ENCODE data around the gene PRM1.

The PRM1 gene

GRCh38 chr16:11271610-11272009 lies 9.5 kb downstream of the PRM1 start:
- no peak for DNase-seq

GRCh38 chr16:11270602-11271162 lies 10.4 kb downstream of the PRM1 start:
- DNase-seq = no peak

- no peak for DNase-seq
These were observed 12.2 kb downstream of the PRM1 start, which contains the start of gene TNP2 for GRCh38 chr16:11268921-11269375. TSS of gene TNP2 (minus strand) at chr16:11269325. CDS start at chr16:11269262, 63 bp downstream.

GRCh38 chr16:11265124-11265523 lies 16.0 kb downstream of the PRM1 start:
- no peak for DNase-seq

GRCh38 chr16:11264155-11264832 lies 16.8 kb downstream of the PRM1 start:
- no peak for DNase-seq

GRCh38 chr16:11263737-11264136 lies 17.4 kb downstream of the PRM1 start:
- DNase-seq = no peak

- no peak for DNase-seq
These were observed 18.2 kb downstream of the PRM1 start for GRCh38 chr16:11262915-11263314.

- no peak for DNase-seq
These were observed 20.5 kb downstream of the PRM1 start for GRCh38 chr16:11260596-11260966.

- DNase-seq = no peak
These were observed 21.2 kb downstream of the PRM1 start for GRCh38 chr16:11259655-11260595.

- no peak for DNase-seq
These were observed 22.3 kb downstream of the PRM1 start for GRCh38 chr16:11258553-11259492.

GRCh38 chr16:11257131-11257938 lies 23.8 kb downstream of the PRM1 start:
- DNase-seq = peak; percentile 81

- peak; percentile 46 for DNase-seq
These were observed 24.4 kb downstream of the PRM1 start for GRCh38 chr16:11256661-11257130.

- DNase-seq = peak; percentile 87
These were observed 25.1 kb downstream of the PRM1 start, which contains the start of gene SOCS1 for GRCh38 chr16:11255737-11256660. TSS of gene SOCS1 (minus strand) at chr16:11256204. CDS start at chr16:11255478, 726 bp downstream.

GRCh38 chr16:11254913-11255736 lies 26.0 kb downstream of the PRM1 start:
- DNase-seq = peak; percentile 61

GRCh38 chr16:11253995-11254912 lies 26.9 kb downstream of the PRM1 start:
- DNase-seq = no peak

GRCh38 chr16:11253009-11253994 lies 27.8 kb downstream of the PRM1 start:
- no peak for DNase-seq

- no peak for DNase-seq
These were observed 28.6 kb downstream of the PRM1 start for GRCh38 chr16:11252482-11252931.
